ENCODE results near the gene SEPTIN12. TPM values are rescaled to one million over a fixed set of nuclear protein-coding genes. Genes with fewer than 3 reads are reported as not detected.

SEPTIN12 gene
- total and polyA plus RNA-seq, 10 of the 15 experiments (the other 5 are each of a cell fraction or from before 2014, with no cell fraction given): not detected

DNA sequence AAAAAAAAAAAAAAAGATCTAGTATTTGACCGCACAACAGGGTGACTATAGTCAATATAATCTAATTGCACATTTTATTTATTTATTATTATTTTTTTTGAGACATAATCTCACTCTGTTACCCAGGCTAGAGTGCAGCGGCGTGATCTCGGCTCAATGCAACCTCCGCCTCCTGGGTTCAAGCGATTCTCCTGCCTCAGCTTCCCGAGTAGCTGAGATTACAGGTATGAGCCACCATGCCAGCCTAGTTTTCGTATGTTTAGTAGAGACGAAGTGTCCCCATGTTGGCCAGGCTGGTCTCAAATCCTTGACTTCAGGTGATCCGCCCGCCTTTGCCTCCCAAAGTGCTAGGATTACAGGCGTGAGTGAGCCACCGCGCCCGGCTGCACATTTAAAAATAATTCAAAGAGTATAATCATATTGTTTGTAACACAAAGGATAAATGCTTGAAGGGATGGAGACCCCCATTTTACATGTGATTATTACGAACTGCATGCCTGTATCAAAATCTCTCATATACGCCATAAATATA, 54.9 kb downstream of the SEPTIN12 start:
- TF ChIP-seq ASH2L (IDR thresholded peaks at IDR 0.05; ENCODE audit: borderline replicate concordance, low read depth) (no peak), NR2C1 (IDR thresholded peaks at IDR 0.05) (no peak), LARP7 (IDR thresholded peaks at IDR 0.05) (no peak)
- TF ChIP-seq, protein P1, sequence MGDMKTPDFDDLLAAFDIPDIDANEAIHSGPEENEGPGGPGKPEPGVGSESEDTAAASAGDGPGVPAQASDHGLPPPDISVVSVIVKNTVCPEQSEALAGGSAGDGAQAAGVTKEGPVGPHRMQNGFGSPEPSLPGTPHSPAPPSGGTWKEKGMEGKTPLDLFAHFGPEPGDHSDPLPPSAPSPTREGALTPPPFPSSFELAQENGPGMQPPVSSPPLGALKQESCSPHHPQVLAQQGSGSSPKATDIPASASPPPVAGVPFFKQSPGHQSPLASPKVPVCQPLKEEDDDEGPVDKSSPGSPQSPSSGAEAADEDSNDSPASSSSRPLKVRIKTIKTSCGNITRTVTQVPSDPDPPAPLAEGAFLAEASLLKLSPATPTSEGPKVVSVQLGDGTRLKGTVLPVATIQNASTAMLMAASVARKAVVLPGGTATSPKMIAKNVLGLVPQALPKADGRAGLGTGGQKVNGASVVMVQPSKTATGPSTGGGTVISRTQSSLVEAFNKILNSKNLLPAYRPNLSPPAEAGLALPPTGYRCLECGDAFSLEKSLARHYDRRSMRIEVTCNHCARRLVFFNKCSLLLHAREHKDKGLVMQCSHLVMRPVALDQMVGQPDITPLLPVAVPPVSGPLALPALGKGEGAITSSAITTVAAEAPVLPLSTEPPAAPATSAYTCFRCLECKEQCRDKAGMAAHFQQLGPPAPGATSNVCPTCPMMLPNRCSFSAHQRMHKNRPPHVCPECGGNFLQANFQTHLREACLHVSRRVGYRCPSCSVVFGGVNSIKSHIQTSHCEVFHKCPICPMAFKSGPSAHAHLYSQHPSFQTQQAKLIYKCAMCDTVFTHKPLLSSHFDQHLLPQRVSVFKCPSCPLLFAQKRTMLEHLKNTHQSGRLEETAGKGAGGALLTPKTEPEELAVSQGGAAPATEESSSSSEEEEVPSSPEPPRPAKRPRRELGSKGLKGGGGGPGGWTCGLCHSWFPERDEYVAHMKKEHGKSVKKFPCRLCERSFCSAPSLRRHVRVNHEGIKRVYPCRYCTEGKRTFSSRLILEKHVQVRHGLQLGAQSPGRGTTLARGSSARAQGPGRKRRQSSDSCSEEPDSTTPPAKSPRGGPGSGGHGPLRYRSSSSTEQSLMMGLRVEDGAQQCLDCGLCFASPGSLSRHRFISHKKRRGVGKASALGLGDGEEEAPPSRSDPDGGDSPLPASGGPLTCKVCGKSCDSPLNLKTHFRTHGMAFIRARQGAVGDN (IDR thresholded peaks at IDR 0.05): no peak
- TF ChIP-seq, protein P2, sequence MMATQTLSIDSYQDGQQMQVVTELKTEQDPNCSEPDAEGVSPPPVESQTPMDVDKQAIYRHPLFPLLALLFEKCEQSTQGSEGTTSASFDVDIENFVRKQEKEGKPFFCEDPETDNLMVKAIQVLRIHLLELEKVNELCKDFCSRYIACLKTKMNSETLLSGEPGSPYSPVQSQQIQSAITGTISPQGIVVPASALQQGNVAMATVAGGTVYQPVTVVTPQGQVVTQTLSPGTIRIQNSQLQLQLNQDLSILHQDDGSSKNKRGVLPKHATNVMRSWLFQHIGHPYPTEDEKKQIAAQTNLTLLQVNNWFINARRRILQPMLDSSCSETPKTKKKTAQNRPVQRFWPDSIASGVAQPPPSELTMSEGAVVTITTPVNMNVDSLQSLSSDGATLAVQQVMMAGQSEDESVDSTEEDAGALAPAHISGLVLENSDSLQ (IDR thresholded peaks at IDR 0.05): no peak
- TF ChIP-seq, protein P3, sequence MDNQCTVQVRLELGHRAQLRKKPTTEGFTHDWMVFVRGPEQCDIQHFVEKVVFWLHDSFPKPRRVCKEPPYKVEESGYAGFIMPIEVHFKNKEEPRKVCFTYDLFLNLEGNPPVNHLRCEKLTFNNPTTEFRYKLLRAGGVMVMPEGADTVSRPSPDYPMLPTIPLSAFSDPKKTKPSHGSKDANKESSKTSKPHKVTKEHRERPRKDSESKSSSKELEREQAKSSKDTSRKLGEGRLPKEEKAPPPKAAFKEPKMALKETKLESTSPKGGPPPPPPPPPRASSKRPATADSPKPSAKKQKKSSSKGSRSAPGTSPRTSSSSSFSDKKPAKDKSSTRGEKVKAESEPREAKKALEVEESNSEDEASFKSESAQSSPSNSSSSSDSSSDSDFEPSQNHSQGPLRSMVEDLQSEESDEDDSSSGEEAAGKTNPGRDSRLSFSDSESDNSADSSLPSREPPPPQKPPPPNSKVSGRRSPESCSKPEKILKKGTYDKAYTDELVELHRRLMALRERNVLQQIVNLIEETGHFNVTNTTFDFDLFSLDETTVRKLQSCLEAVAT (IDR thresholded peaks at IDR 0.05): peak; percentile 90
- TF ChIP-seq, protein P4, sequence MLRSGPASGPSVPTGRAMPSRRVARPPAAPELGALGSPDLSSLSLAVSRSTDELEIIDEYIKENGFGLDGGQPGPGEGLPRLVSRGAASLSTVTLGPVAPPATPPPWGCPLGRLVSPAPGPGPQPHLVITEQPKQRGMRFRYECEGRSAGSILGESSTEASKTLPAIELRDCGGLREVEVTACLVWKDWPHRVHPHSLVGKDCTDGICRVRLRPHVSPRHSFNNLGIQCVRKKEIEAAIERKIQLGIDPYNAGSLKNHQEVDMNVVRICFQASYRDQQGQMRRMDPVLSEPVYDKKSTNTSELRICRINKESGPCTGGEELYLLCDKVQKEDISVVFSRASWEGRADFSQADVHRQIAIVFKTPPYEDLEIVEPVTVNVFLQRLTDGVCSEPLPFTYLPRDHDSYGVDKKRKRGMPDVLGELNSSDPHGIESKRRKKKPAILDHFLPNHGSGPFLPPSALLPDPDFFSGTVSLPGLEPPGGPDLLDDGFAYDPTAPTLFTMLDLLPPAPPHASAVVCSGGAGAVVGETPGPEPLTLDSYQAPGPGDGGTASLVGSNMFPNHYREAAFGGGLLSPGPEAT (IDR thresholded peaks at IDR 0.05; ENCODE audit: low read depth): no peak
- TF ChIP-seq, protein P5, sequence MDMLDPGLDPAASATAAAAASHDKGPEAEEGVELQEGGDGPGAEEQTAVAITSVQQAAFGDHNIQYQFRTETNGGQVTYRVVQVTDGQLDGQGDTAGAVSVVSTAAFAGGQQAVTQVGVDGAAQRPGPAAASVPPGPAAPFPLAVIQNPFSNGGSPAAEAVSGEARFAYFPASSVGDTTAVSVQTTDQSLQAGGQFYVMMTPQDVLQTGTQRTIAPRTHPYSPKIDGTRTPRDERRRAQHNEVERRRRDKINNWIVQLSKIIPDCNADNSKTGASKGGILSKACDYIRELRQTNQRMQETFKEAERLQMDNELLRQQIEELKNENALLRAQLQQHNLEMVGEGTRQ (IDR thresholded peaks at IDR 0.05; ENCODE audit: borderline replicate concordance, low read depth, low read length): no peak
- ChIA-PET CTCF (no interaction called here), POLR2A (interaction anchor here (2.0 kb wide), 1 partner anchor 35 kb away, joined by 15 read pairs; no protein-coding TSS in a partner anchor), SMC1A (ENCODE audit: uncharacterized antibody, unreplicated experiment) (interaction anchor here (0.8 to 2.3 kb wide), 4 partner anchors 35 to 75 kb away, joined by 3 to 15 read pairs (median 4); partner anchors contain the start of gene ZNF500), RAD21 (ENCODE audit: unreplicated experiment) (interaction anchor here (1.7 to 2.7 kb wide), 3 partner anchors 35 to 100 kb away, joined by 4 to 18 read pairs (median 18); partner anchors contain the start of gene ROGDI)
- H3K27ac ChIP-seq (ENCODE audit: control insufficient read depth, insufficient read depth): peak overlapping the region; percentile 73
- BruUV-seq (replicated peaks): no TSS peak
- H3K27me3 ChIP-seq (replicated peaks in 1 of 2; ENCODE audit: control insufficient read depth in 2 of 2, insufficient read depth in 2 of 2, low read length in 1 of 2): no peaks in the 10 kb centered on the region
- H3K4me2 ChIP-seq (ENCODE audit: control insufficient read depth, insufficient read depth): peak overlapping the region; percentile 100
- WGBS (ENCODE audit: insufficient coverage, insufficient replicate concordance, low lambda C conversion rate, missing lambda C conversion rate): 51% methylated on average over 17 of the region's 17 CpGs
- intact Hi-C loops (cut with micrococcal nuclease; ENCODE audit: unreplicated experiment): no loop called here
- peak overlapping the region; percentile 87 for H3K4me3 ChIP-seq
- no peaks in the 10 kb centered on the region; a peak in 2 of 4 replicates for H3K36me3 ChIP-seq (ENCODE audit: control insufficient read depth in 2 of 2, insufficient read depth in 2 of 2, low read length in 1 of 2)
- peaks cover 13% of the 10 kb centered on the region for H3K79me2 ChIP-seq (ENCODE audit: control insufficient read depth, insufficient read depth, low read length)
- H3K4me1 ChIP-seq (ENCODE audit: control insufficient read depth, insufficient read depth, low read length): peaks cover 2% of the 10 kb centered on the region; the same call in 1 of the 2 replicates
- DNase-seq (ENCODE audit: low read depth, low spot score) (no peak), ATAC-seq (no peak), FAIRE-seq (no peak)
- peak overlapping the region; percentile 95 for H2AFZ ChIP-seq (ENCODE audit: control insufficient read depth, low read depth, low read length)
- no peaks in the 10 kb centered on the region for H3K9me3 ChIP-seq (replicated peaks; ENCODE audit: control insufficient read depth, insufficient read depth, low read length)
- in situ Hi-C loops (cut with MboI): no loop called here
- peak overlapping the region; percentile 92 for H3K9ac ChIP-seq (ENCODE audit: control insufficient read depth, insufficient read depth, low read length)
- H4K20me1 ChIP-seq (ENCODE audit: control insufficient read depth, insufficient read depth): no peaks in the 10 kb centered on the region
